PC-9 (cell line): ENCODE results near the gene RALGPS1. TPM values are rescaled to one million over a fixed set of nuclear protein-coding genes. Genes with fewer than 3 reads are reported as not detected.

Experiments used
- BruUV-seq: library from RNA; stranded (reverse); fragments of 400-500 nt; replicated peaks from 2 replicates; lab custom pipeline; 2021; lab: Mats Ljungman, UMichigan
- CTCF ChIA-PET: fragments of 300-600 bp; sonication (Branson Sonifier 250); formaldehyde crosslinking; loops from one replicate; lab custom pipeline; 2022; ENCODE audit warnings: antibody characterized with exemption; lab: Charles Lee
- POLR2A ChIA-PET: fragments of 300-600 bp; sonication (Branson Sonifier 250); formaldehyde crosslinking; loops from one replicate; lab custom pipeline; 2022; ENCODE audit warnings: antibody characterized with exemption; ENCODE audit not compliant: unreplicated experiment; lab: Charles Lee
- DNase-seq, 2 experiments: peaks; one replicate each; pipeline versions ENCODE4 v3.0.0 to v3.0.0-alpha.2; 2015 to 2022; ENCODE audit warnings: mixed read lengths in 1 of 2
- H2AFZ ChIP-seq: fragments of 200-600 bp; sonication (generic); 2 replicates; pipeline ENCODE4 v1.8.1; 2017; ENCODE audit warnings: antibody characterized with exemption
- H3F3A ChIP-seq: fragments of 200-600 bp; sonication (generic); 2 replicates; pipeline ENCODE4 v1.8.1; 2017; ENCODE audit warnings: antibody characterized with exemption, mild to moderate bottlenecking, low read depth; ENCODE audit not compliant: insufficient read depth
- H3K27ac ChIP-seq: fragments of 200-600 bp; sonication (generic); 2 replicates; pipeline ENCODE4 v1.6.1; 2016; ENCODE audit warnings: mixed run types
- H3K27me3 ChIP-seq: fragments of 200-600 bp; sonication (generic); 2 replicates; pipeline ENCODE4 v1.6.1; 2016; ENCODE audit warnings: low read depth, mixed run types; ENCODE audit not compliant: insufficient read depth
- H3K36me3 ChIP-seq: fragments of 200-600 bp; sonication (generic); 2 replicates; pipeline ENCODE4 v1.6.1; 2016; ENCODE audit warnings: low read depth, mixed run types
- H3K4me1 ChIP-seq: fragments of 200-600 bp; sonication (generic); replicated peaks from 2 replicates; pipeline ENCODE4 v1.6.1; 2016; ENCODE audit warnings: mixed run types; ENCODE audit not compliant: insufficient read depth
- H3K4me2 ChIP-seq: fragments of 200-600 bp; sonication (generic); 2 replicates; pipeline ENCODE4 v1.6.1; 2017; ENCODE audit warnings: mixed run types
- H3K4me3 ChIP-seq: fragments of 200-600 bp; sonication (generic); 2 replicates; pipeline ENCODE4 v1.6.1; 2016; ENCODE audit warnings: mixed run types
- H3K79me2 ChIP-seq: fragments of 200-600 bp; sonication (generic); 2 replicates; pipeline ENCODE4 v1.6.1; 2017; ENCODE audit warnings: low read depth, mixed run types
- H3K9me2 ChIP-seq: fragments of 200-600 bp; sonication (generic); 2 replicates; pipeline ENCODE4 v1.8.1; 2017; ENCODE audit warnings: mild to moderate bottlenecking; ENCODE audit not compliant: insufficient read depth
- H3K9me3 ChIP-seq: fragments of 200-600 bp; sonication (generic); 2 replicates; pipeline ENCODE4 v1.8.1; 2016; ENCODE audit warnings: low read depth; ENCODE audit not compliant: insufficient read depth
- H4K20me1 ChIP-seq: fragments of 200-600 bp; sonication (generic); 2 replicates; pipeline ENCODE4 v1.8.1; 2017; ENCODE audit not compliant: insufficient read depth
- EZH2 ChIP-seq: fragments of 200-600 bp; sonication (generic); IDR thresholded peaks from 2 replicates; pipeline ENCODE4 v1.8.0; 2017; ENCODE audit warnings: antibody characterized with exemption, low read depth
- intact Hi-C: fragments of 100-400 bp; cut with micrococcal nuclease; formaldehyde crosslinking; loops from one replicate; pipeline ENCODE4 v1.10.0; 2022; ENCODE audit not compliant: unreplicated experiment
- total RNA-seq: library from RNA; stranded (reverse); gene quantifications from 2 replicates; pipeline ENCODE4 v1.2.3, GENCODE V29; 2021
- TF ChIP-seq, protein P1 (sequence below): fragments of 200-600 bp; sonication (generic); conservative IDR thresholded peaks from 2 replicates; pipeline ENCODE4 v1.6.1; 2017; ENCODE audit warnings: mixed run types, antibody characterized with exemption, mild to moderate bottlenecking, moderate library complexity

The RALGPS1 gene
- total RNA-seq, 1 experiment from 2014 or later = 23.3 TPM

- Histone ChIP-seq H3K9me3 (no peaks in the 10 kb centered on the region), H3K4me2 (peak overlapping the region; percentile 43), H3K9me2 (no peaks in the 10 kb centered on the region), H3K27me3 (no peaks in the 10 kb centered on the region), H3K79me2 (no peaks in the 10 kb centered on the region), H3K4me3 (no peak overlapping the region), H3F3A (peaks cover 11% of the 10 kb centered on the region), H3K36me3 (no peaks in the 10 kb centered on the region), H2AFZ (no peak overlapping the region), H3K27ac (peak overlapping the region; percentile 52; the same call in 1 of the 2 replicates), H4K20me1 (no peaks in the 10 kb centered on the region), H3K4me1 (peaks cover 20% of the 10 kb centered on the region)
- peak; percentile 11 to 70 for DNase-seq
- no TSS peak for BruUV-seq
- ChIA-PET POLR2A (no interaction called here), CTCF (interaction anchor here (0.9 kb wide), 1 partner anchor 91 kb away, joined by 4 read pairs; no protein-coding TSS in a partner anchor)
- TF ChIP-seq, protein P1, sequence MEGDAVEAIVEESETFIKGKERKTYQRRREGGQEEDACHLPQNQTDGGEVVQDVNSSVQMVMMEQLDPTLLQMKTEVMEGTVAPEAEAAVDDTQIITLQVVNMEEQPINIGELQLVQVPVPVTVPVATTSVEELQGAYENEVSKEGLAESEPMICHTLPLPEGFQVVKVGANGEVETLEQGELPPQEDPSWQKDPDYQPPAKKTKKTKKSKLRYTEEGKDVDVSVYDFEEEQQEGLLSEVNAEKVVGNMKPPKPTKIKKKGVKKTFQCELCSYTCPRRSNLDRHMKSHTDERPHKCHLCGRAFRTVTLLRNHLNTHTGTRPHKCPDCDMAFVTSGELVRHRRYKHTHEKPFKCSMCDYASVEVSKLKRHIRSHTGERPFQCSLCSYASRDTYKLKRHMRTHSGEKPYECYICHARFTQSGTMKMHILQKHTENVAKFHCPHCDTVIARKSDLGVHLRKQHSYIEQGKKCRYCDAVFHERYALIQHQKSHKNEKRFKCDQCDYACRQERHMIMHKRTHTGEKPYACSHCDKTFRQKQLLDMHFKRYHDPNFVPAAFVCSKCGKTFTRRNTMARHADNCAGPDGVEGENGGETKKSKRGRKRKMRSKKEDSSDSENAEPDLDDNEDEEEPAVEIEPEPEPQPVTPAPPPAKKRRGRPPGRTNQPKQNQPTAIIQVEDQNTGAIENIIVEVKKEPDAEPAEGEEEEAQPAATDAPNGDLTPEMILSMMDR = no peak
- TF ChIP-seq EZH2 = no peak
- intact Hi-C loops = no loop called here
Measured at GRCh38 chr9:126957687-126958053, 43.1 kb downstream of the RALGPS1 start.

DNA sequence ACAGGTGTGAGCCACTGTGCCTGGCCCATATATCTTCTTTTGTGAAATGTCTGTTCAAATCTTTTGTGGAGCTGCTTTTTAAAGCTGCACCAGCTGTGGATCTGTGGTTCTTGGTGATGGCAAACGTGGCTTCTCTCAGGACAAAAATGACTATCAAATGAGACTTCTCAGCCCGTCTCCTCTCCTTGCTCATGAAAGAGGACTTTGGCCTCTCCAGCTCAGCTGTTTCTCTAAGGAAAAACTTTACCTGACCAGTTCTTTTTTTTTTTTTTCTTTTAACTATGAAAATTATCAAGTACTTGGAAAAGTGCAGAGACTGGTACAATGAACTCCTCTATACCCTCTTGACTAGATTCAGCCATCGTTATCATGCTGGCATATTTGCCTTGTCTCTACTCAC is 44.8 kb downstream of the RALGPS1 start:
- no peak for TF ChIP-seq EZH2
- TF ChIP-seq, protein P1 = no peak
- peaks cover 21% of the 10 kb centered on the region for H3K4me1 ChIP-seq
- DNase-seq = no peak
- H2AFZ ChIP-seq = no peak overlapping the region
- no peaks in the 10 kb centered on the region for H3K9me2 ChIP-seq
- ChIA-PET POLR2A (no interaction called here), CTCF (interaction anchor here (0.6 kb wide), 1 partner anchor 452 kb away, joined by 3 read pairs; no protein-coding TSS in a partner anchor)
- H3K27me3 ChIP-seq = no peaks in the 10 kb centered on the region
- no peaks in the 10 kb centered on the region for H3K9me3 ChIP-seq
- H3K36me3 ChIP-seq = no peaks in the 10 kb centered on the region
- intact Hi-C loops = no loop called here
- H3K4me2 ChIP-seq = no peak overlapping the region
- BruUV-seq = no TSS peak
- H3K27ac ChIP-seq = no peak overlapping the region
- no peaks in the 10 kb centered on the region for H3K79me2 ChIP-seq
- no peak overlapping the region for H3K4me3 ChIP-seq
- no peaks in the 10 kb centered on the region for H4K20me1 ChIP-seq
- H3F3A ChIP-seq = peaks cover 11% of the 10 kb centered on the region

DNA sequence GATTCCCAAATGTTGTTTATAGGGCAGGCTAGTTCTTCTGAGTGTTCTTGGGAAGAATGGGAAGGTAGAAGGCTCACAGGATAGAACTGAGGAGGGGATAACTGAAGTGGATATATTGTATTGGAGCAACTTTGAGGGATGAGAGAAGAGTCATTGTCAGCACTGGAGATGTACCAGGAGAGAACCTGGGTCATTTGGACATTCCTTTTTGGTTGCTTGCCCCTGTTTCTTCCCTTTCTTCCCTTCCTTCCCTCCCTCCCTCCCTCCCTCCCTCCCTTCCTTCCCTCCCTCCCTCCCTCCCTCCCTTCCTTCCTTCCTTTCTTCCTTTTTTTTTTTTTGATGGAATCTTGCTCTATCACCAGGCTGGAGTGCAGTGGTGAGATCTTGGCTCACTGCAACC is 45.3 kb downstream of the RALGPS1 start:
- Histone ChIP-seq H3K9me2 (no peaks in the 10 kb centered on the region), H3K9me3 (no peaks in the 10 kb centered on the region), H3K4me1 (peaks cover 27% of the 10 kb centered on the region), H3K4me3 (no peak overlapping the region), H3K79me2 (no peaks in the 10 kb centered on the region), H4K20me1 (no peaks in the 10 kb centered on the region), H3F3A (peaks cover 13% of the 10 kb centered on the region), H3K4me2 (no peak overlapping the region), H3K27ac (no peak overlapping the region), H2AFZ (no peak overlapping the region), H3K27me3 (no peaks in the 10 kb centered on the region), H3K36me3 (no peaks in the 10 kb centered on the region)
- POLR2A ChIA-PET = no interaction called here
- TF ChIP-seq, protein P1 = no peak
- no peak for TF ChIP-seq EZH2
- intact Hi-C loops = no loop called here
- no TSS peak for BruUV-seq
- CTCF ChIA-PET = no interaction called here
- no peak for DNase-seq
